HEK293 (cell line): ENCODE results near the gene ABCA3.

Source experiments
- CTCF ChIA-PET: fragments of 350-600 bp; formaldehyde crosslinking; extraction: SDS; loops from one replicate; lab custom pipeline; 2021; ENCODE audit warnings: antibody characterized with exemption; lab: Yijun Ruan, JAX
- POLR2A ChIA-PET: fragments of 300-600 bp; formaldehyde crosslinking; extraction: SDS; loops from one replicate; lab custom pipeline; 2020; ENCODE audit warnings: antibody characterized with exemption, inconsistent platforms; lab: Yijun Ruan, JAX
- H3K27ac ChIP-seq: fragments of 200-500 bp; sonication (Bioruptor generic); 2 replicates; pipeline ENCODE4 v1.5.1; 2014; ENCODE audit warnings: low read depth, low read length, control low read depth, inconsistent platforms; ENCODE audit errors: extremely low read depth
- H3K36me3 ChIP-seq, 2 experiments: fragments of 200-500 bp in 1 of 2; sonication (Bioruptor generic) in 1 of 2; 1 replicate in 1 of 2; 2 replicates in 1 of 2; pipeline ENCODE4 v1.5.1; 2014 to 2017; ENCODE audit warnings: inconsistent platforms in 2 of 2, low read length in 2 of 2; ENCODE audit not compliant: control insufficient read depth in 2 of 2, insufficient read depth in 1 of 2
- H3K4me1 ChIP-seq: fragments of 200-500 bp; sonication (Bioruptor generic); 2 replicates; pipeline ENCODE4 v1.5.1; 2014; ENCODE audit warnings: mild to moderate bottlenecking, low read length, inconsistent platforms; ENCODE audit not compliant: control insufficient read depth, insufficient read depth
- H3K4me3 ChIP-seq: 2 replicates; pipeline ENCODE4 v1.5.1; 2011; ENCODE audit warnings: low read depth, mild to moderate bottlenecking, control low read depth, low read length, moderate library complexity
- H3K9me3 ChIP-seq: fragments of 200-500 bp; sonication (Bioruptor generic); 2 replicates; pipeline ENCODE4 v1.5.1; 2014; ENCODE audit warnings: low read depth, low read length, inconsistent platforms; ENCODE audit not compliant: control insufficient read depth, insufficient read depth
- KLF1 ChIP-seq: fragments of 450-650 bp; formaldehyde crosslinking; IDR thresholded peaks from 2 replicates; pipeline ENCODE4 v1.5.1; 2016; ENCODE audit warnings: missing biosample characterization, missing genetic modification characterization
- ZNF121 ChIP-seq: fragments of 450-650 bp; formaldehyde crosslinking; IDR thresholded peaks from 2 replicates; pipeline ENCODE4 v1.5.1; 2016; ENCODE audit warnings: missing biosample characterization, missing genetic modification characterization
- ZNF600 ChIP-seq: fragments of 450-650 bp; formaldehyde crosslinking; IDR thresholded peaks from 2 replicates; pipeline ENCODE4 v1.5.1; 2016; ENCODE audit warnings: missing biosample characterization, missing genetic modification characterization
- TF ChIP-seq, protein P1 (sequence below): fragments of 450-650 bp; formaldehyde crosslinking; IDR thresholded peaks from 2 replicates; pipeline ENCODE4 v1.5.1; 2016; ENCODE audit warnings: missing biosample characterization, missing genetic modification characterization
- TF ChIP-seq, protein P2 (sequence below): fragments of 450-650 bp; formaldehyde crosslinking; IDR thresholded peaks from 2 replicates; pipeline ENCODE4 v1.5.1; 2016; ENCODE audit warnings: missing biosample characterization, missing genetic modification characterization
- TF ChIP-seq, protein P3 (sequence below): fragments of 450-650 bp; formaldehyde crosslinking; IDR thresholded peaks from 2 replicates; pipeline ENCODE4 v1.5.1; 2016; ENCODE audit warnings: missing biosample characterization, missing genetic modification characterization
- TF ChIP-seq, protein P4 (sequence below): fragments of 450-650 bp; formaldehyde crosslinking; IDR thresholded peaks from 2 replicates; pipeline ENCODE4 v1.5.1; 2016; ENCODE audit warnings: missing biosample characterization, missing genetic modification characterization

The ABCA3 gene

DNA sequence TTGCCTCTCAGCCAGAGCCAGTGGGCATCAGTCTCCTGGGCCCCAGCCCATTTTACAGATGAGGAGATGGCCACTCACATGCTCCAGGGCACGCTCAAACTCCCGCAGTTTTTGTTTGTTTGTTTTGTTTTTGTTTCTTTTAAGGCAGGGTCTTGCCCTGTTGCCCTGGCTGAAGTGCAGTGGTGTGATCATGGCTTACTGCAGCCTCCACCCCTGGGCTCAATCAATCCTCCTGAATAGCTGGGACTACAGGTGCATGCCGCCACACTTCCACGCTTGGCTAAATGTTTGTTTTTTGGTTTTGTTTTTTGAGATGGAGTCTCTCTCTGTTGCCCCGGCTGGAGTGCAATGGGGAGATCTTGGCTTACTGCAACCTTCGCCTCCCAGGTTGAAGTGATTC is 113.6 kb downstream of the ABCA3 start:
- 0 out of 2 replicates have a peak, but pooled peaks cover 2% of the 10 kb centered on the region for H3K4me1 ChIP-seq
- no peak overlapping the region for H3K27ac ChIP-seq
- no peak overlapping the region for H3K4me3 ChIP-seq
- POLR2A ChIA-PET = interaction anchor here (0.6 to 3.9 kb wide), 6 partner anchors 9 to 71 kb away, joined by 3 to 17 read pairs (median 6); partner anchors contain the start of genes DNASE1L2, ECI1, MLST8 and TRAF7
- TF ChIP-seq ZNF121 (tag by site-specific recombination) (peak; percentile 94), ZNF600 (no peak)
- CTCF ChIA-PET = no interaction called here
- H3K36me3 ChIP-seq = peaks cover 0 to 54% of the 10 kb centered on the region in 2 experiments; a peak in 2 of 3 replicates
- H3K9me3 ChIP-seq = no peaks in the 10 kb centered on the region

DNA sequence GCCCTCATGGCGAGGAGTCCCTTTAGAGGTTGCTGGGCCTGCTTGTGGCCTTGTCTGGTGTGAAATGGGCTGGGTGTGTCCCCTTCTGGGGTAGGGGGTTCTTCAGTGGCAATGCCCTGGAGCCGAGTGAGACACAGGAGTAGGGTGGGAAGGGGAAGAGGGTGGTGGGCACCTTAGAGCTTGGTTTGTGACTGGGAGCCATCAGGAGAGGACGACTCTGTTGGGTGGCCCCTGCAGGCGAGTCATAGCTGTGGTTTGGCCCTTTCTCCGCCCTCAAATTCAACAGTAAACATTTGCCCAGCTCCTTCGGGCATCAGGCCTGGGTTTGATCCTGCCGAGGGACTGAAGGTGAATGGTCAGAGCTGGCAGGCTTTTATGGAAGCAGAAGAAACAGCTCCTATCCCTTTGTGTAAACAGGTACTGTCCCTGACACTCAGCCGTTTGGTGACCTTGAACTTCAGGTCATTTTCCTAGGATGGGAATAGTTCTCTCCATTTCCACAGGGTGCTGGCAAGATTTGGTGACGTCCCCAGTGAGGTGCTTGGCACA is 114.2 kb downstream of the ABCA3 start:
- ChIA-PET POLR2A (interaction anchor here (0.9 to 3.9 kb wide), 7 partner anchors 10 to 71 kb away, joined by 3 to 17 read pairs (median 5); partner anchors contain the start of genes DNASE1L2, ECI1, MLST8 and PGP), CTCF (interaction anchor here (0.6 to 0.7 kb wide), 3 partner anchors 29 to 128 kb away, joined by 3 to 5 read pairs (median 4); no protein-coding TSS in a partner anchor)
- H3K9me3 ChIP-seq = no peaks in the 10 kb centered on the region
- 0 out of 2 replicates have a peak, but pooled peaks cover 2% of the 10 kb centered on the region for H3K4me1 ChIP-seq
- H3K27ac ChIP-seq = peak overlapping the region; percentile 22; the same call in 1 of the 2 replicates
- H3K4me3 ChIP-seq = no peak overlapping the region
- peaks cover 0 to 48% of the 10 kb centered on the region in 2 experiments; a peak in 2 of 3 replicates for H3K36me3 ChIP-seq
- TF ChIP-seq, protein P1, sequence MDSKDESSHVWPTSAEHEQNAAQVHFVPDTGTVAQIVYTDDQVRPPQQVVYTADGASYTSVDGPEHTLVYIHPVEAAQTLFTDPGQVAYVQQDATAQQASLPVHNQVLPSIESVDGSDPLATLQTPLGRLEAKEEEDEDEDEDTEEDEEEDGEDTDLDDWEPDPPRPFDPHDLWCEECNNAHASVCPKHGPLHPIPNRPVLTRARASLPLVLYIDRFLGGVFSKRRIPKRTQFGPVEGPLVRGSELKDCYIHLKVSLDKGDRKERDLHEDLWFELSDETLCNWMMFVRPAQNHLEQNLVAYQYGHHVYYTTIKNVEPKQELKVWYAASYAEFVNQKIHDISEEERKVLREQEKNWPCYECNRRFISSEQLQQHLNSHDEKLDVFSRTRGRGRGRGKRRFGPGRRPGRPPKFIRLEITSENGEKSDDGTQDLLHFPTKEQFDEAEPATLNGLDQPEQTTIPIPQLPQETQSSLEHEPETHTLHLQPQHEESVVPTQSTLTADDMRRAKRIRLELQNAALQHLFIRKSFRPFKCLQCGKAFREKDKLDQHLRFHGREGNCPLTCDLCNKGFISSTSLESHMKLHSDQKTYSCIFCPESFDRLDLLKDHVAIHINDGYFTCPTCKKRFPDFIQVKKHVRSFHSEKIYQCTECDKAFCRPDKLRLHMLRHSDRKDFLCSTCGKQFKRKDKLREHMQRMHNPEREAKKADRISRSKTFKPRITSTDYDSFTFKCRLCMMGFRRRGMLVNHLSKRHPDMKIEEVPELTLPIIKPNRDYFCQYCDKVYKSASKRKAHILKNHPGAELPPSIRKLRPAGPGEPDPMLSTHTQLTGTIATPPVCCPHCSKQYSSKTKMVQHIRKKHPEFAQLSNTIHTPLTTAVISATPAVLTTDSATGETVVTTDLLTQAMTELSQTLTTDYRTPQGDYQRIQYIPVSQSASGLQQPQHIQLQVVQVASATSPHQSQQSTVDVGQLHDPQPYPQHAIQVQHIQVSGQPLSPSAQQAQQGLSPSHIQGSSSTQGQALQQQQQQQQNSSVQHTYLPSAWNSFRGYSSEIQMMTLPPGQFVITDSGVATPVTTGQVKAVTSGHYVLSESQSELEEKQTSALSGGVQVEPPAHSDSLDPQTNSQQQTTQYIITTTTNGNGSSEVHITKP (tag by site-specific recombination) = peak; percentile 63
- TF ChIP-seq, protein P2, sequence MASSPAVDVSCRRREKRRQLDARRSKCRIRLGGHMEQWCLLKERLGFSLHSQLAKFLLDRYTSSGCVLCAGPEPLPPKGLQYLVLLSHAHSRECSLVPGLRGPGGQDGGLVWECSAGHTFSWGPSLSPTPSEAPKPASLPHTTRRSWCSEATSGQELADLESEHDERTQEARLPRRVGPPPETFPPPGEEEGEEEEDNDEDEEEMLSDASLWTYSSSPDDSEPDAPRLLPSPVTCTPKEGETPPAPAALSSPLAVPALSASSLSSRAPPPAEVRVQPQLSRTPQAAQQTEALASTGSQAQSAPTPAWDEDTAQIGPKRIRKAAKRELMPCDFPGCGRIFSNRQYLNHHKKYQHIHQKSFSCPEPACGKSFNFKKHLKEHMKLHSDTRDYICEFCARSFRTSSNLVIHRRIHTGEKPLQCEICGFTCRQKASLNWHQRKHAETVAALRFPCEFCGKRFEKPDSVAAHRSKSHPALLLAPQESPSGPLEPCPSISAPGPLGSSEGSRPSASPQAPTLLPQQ (tag by site-specific recombination) = no peak
- TF ChIP-seq, protein P3, sequence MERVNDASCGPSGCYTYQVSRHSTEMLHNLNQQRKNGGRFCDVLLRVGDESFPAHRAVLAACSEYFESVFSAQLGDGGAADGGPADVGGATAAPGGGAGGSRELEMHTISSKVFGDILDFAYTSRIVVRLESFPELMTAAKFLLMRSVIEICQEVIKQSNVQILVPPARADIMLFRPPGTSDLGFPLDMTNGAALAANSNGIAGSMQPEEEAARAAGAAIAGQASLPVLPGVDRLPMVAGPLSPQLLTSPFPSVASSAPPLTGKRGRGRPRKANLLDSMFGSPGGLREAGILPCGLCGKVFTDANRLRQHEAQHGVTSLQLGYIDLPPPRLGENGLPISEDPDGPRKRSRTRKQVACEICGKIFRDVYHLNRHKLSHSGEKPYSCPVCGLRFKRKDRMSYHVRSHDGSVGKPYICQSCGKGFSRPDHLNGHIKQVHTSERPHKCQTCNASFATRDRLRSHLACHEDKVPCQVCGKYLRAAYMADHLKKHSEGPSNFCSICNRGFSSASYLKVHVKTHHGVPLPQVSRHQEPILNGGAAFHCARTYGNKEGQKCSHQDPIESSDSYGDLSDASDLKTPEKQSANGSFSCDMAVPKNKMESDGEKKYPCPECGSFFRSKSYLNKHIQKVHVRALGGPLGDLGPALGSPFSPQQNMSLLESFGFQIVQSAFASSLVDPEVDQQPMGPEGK (tag by site-specific recombination) = 0 out of 2 replicates have a peak, but pooled peaks have one; percentile 24
- peak; percentile 50; the same call in 1 of the 2 replicates for TF ChIP-seq KLF1
- TF ChIP-seq, protein P4, sequence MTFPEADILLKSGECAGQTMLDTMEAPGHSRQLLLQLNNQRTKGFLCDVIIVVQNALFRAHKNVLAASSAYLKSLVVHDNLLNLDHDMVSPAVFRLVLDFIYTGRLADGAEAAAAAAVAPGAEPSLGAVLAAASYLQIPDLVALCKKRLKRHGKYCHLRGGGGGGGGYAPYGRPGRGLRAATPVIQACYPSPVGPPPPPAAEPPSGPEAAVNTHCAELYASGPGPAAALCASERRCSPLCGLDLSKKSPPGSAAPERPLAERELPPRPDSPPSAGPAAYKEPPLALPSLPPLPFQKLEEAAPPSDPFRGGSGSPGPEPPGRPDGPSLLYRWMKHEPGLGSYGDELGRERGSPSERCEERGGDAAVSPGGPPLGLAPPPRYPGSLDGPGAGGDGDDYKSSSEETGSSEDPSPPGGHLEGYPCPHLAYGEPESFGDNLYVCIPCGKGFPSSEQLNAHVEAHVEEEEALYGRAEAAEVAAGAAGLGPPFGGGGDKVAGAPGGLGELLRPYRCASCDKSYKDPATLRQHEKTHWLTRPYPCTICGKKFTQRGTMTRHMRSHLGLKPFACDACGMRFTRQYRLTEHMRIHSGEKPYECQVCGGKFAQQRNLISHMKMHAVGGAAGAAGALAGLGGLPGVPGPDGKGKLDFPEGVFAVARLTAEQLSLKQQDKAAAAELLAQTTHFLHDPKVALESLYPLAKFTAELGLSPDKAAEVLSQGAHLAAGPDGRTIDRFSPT (tag by site-specific recombination) = peak; percentile 53; the same call in 1 of the 2 replicates
